Naive thymus-derived CD8-positive, alpha-beta T cell (primary cell): ENCODE data around the gene SLC7A4. TPM values are rescaled to one million over a fixed set of nuclear protein-coding genes. Genes with fewer than 3 reads are reported as not detected.
"Not testable (repeated sequence)": the region's sequence is repeated elsewhere in the genome, so short reads cannot be mapped to it uniquely, and the experiment has no call there.

ENCODE experiments used
- ATAC-seq, 2 donors: fragments of 150-1000 bp; cut with Tn5 transposase in 1 of 2; sonication (Bioruptor Pico), chemical (Tn5 transposase) in 1 of 2; 1 replicate in 1 of 2; 2 replicates in 1 of 2; pipeline ENCODE4 v1.10.0; 2021; ENCODE audit warnings: mild to moderate bottlenecking in 2 of 2, moderate library complexity in 2 of 2
- POLR2A ChIA-PET: fragments of 350-600 bp; sonication (Branson Sonifier 250); formaldehyde crosslinking; loops from one replicate; lab custom pipeline; 2021; ENCODE audit warnings: antibody characterized with exemption; lab: Charles Lee
- DNase-seq, 10 donors: peaks; one replicate each; pipeline versions ENCODE4 v3.0.0 to v3.0.0-alpha.2; 2020 to 2022
- H3K27ac Mint-ChIP-seq, 10 donors: one replicate each; pipeline ENCODE4 v1.8.0; 2020 to 2022; ENCODE audit warnings: mild to moderate bottlenecking in 10 of 10, mixed read lengths in 10 of 10, moderate library complexity in 4 of 10, inconsistent platforms in 1 of 10
- H3K27me3 Mint-ChIP-seq, 5 donors: one replicate each; pipeline ENCODE4 v1.8.0; 2021 to 2022; ENCODE audit warnings: mixed read lengths in 5 of 5
- H3K36me3 Mint-ChIP-seq, 3 donors: one replicate each; pipeline ENCODE4 v1.8.0; 2020 to 2022; ENCODE audit warnings: mixed read lengths in 3 of 3, mild to moderate bottlenecking in 2 of 3, inconsistent platforms in 1 of 3
- H3K4me1 Mint-ChIP-seq, 4 donors: one replicate each; pipeline ENCODE4 v1.8.0; 2021 to 2022; ENCODE audit warnings: mixed read lengths in 4 of 4
- H3K4me3 Mint-ChIP-seq, 10 donors: one replicate each; pipeline ENCODE4 v1.8.0; 2020 to 2022; ENCODE audit warnings: mild to moderate bottlenecking in 10 of 10, mixed read lengths in 10 of 10, moderate library complexity in 6 of 10, inconsistent platforms in 1 of 10
- H3K9me3 Mint-ChIP-seq, 9 donors: one replicate each; pipeline ENCODE4 v1.8.0; 2020 to 2022; ENCODE audit warnings: mixed read lengths in 9 of 9, mild to moderate bottlenecking in 3 of 9, inconsistent platforms in 1 of 9, moderate library complexity in 1 of 9
- polyA plus RNA-seq, 3 donors: library from polyadenylated mRNA; unstranded; fragments of 300-500 nt; fragmentation: Illumina TruSeq; gene quantifications; one replicate each; pipeline ENCODE4 v1.2.3, GENCODE V29; 2021
- total RNA-seq, 8 experiments: library from RNA in 2 of 8; stranded (reverse) in 2 of 8; gene quantifications; one replicate each; pipeline ENCODE4 v1.2.3 and lab custom pipeline; 2021 to 2026

SLC7A4 gene
- total and polyA plus RNA-seq, 5 experiments from 2014 or later: 0.69 to 1.4 (median 1.2) TPM

- Mint-ChIP-seq H3K4me3 (no peak overlapping the region), H3K36me3 (no peaks in the 10 kb centered on the region), H3K4me1 (peaks cover 8 to 18% (median 16%) of the 10 kb centered on the region in 4 donors), H3K27ac (peak overlapping the region in 3 of 10 donors; percentile 24 to 33 (median 25)), H3K27me3 (no peaks in the 10 kb centered on the region), H3K9me3 (no peaks in the 10 kb centered on the region)
- ATAC-seq (no peak), DNase-seq (peak in 4 of 10 donors; percentile 26 to 48 (median 36))
- POLR2A ChIA-PET: interaction anchor here (0.8 to 1.1 kb wide), 2 partner anchors 10 to 13 kb away, joined by 3 to 5 read pairs; no protein-coding TSS in a partner anchor
Measured at GRCh38 chr22:21009638-21010425, 22.5 kb downstream of the SLC7A4 start.

GRCh38 chr22:21009208-21009607 lies 23.2 kb downstream of the SLC7A4 start:
- ATAC-seq, H3K27ac Mint-ChIP-seq, H3K4me3 Mint-ChIP-seq, DNase-seq, H3K27me3 Mint-ChIP-seq, H3K36me3 Mint-ChIP-seq, H3K9me3 Mint-ChIP-seq: not testable (repeated sequence)
- POLR2A ChIA-PET: interaction anchor here (0.8 kb wide), 1 partner anchor 10 kb away, joined by 3 read pairs; no protein-coding TSS in a partner anchor
- H3K4me1 Mint-ChIP-seq: peaks cover 3 to 12% (median 9%) of the 10 kb centered on the region in 4 donors

- POLR2A ChIA-PET: interaction anchor here (4.4 to 7.0 kb wide), 2 partner anchors 10 to 22 kb away, joined by 41 to 78 read pairs; partner anchors contain the start of genes LZTR1 and P2RX6
- Mint-ChIP-seq H3K36me3 (peaks cover 0 to 5% (median 0%) of the 10 kb centered on the region in 3 donors), H3K4me3 (peak overlapping the region in 8 of 10 donors; percentile 24 to 98 (median 97)), H3K9me3 (no peaks in the 10 kb centered on the region), H3K27ac (peak overlapping the region in 9 of 10 donors; percentile 94 to 100 (median 99)), H3K27me3 (no peaks in the 10 kb centered on the region), H3K4me1 (peaks cover 12 to 42% (median 38%) of the 10 kb centered on the region in 4 donors)
- DNase-seq: no peak
- no peak for ATAC-seq
Measured at GRCh38 chr22:21003782-21004181, 28.6 kb downstream of the SLC7A4 start.

GRCh38 chr22:21001601-21002325 lies 30.6 kb downstream of the SLC7A4 start, which contains the start of gene THAP7:
TSS of gene THAP7 (minus strand) at chr22:21002118. CDS start at chr22:21001911, 207 bp downstream.
- peaks cover 0 to 13% (median 0%) of the 10 kb centered on the region in 3 donors for H3K36me3 Mint-ChIP-seq

GRCh38 chr22:21000987-21001600 lies 31.3 kb downstream of the SLC7A4 start:
- H3K9me3 Mint-ChIP-seq: no peaks in the 10 kb centered on the region
- peaks cover 0 to 15% (median 0%) of the 10 kb centered on the region in 3 donors for H3K36me3 Mint-ChIP-seq
- H3K4me3 Mint-ChIP-seq: peak overlapping the region; percentile 94 to 98 (median 98)
- POLR2A ChIA-PET: interaction anchor here (0.7 to 7.0 kb wide), 9 partner anchors 11 to 884 kb away, joined by 3 to 78 read pairs (median 3); partner anchors contain the start of genes LRRC74B, LZTR1 and TRMT2A
- H3K27ac Mint-ChIP-seq: peak overlapping the region; percentile 98 to 100 (median 99)
- DNase-seq (peak in 1 of 10 donors; percentile 65), ATAC-seq (no peak)
- peaks cover 18 to 49% (median 43%) of the 10 kb centered on the region in 4 donors for H3K4me1 Mint-ChIP-seq
- no peaks in the 10 kb centered on the region for H3K27me3 Mint-ChIP-seq

More at GRCh38 chr22:21001601-21002325, 30.6 kb downstream of the SLC7A4 start, which contains the start of gene THAP7:
- H3K27me3 Mint-ChIP-seq: no peaks in the 10 kb centered on the region
- H3K9me3 Mint-ChIP-seq: no peaks in the 10 kb centered on the region
- ATAC-seq (peak; percentile 88 to 90), DNase-seq (peak; percentile 94 to 99 (median 96))
- peaks cover 18 to 49% (median 43%) of the 10 kb centered on the region in 4 donors for H3K4me1 Mint-ChIP-seq
- H3K27ac Mint-ChIP-seq: peak within 1 kb of the TSS; percentile 98 to 100 (median 99)
- POLR2A ChIA-PET: interaction anchor here (0.7 to 7.0 kb wide), 12 partner anchors 8 to 1555 kb away, joined by 3 to 78 read pairs (median 4); partner anchors contain the start of genes LZTR1, P2RX6 and SLC7A4
- H3K4me3 Mint-ChIP-seq: peak within 1 kb of the TSS; percentile 94 to 98 (median 98)

- peak in 1 of 10 donors; percentile 62 for DNase-seq
- peak overlapping the region; percentile 94 to 98 (median 98) for H3K4me3 Mint-ChIP-seq
- no peaks in the 10 kb centered on the region for H3K27me3 Mint-ChIP-seq
- H3K27ac Mint-ChIP-seq: peak overlapping the region; percentile 98 to 100 (median 99)
- POLR2A ChIA-PET: interaction anchor here (0.7 to 7.0 kb wide), 9 partner anchors 10 to 884 kb away, joined by 3 to 78 read pairs (median 3); partner anchors contain the start of genes LRRC74B, LZTR1 and TRMT2A
- ATAC-seq: no peak
- no peaks in the 10 kb centered on the region for H3K9me3 Mint-ChIP-seq
- H3K4me1 Mint-ChIP-seq: peaks cover 18 to 49% (median 43%) of the 10 kb centered on the region in 4 donors
- H3K36me3 Mint-ChIP-seq: peaks cover 0 to 16% (median 0%) of the 10 kb centered on the region in 3 donors
Measured at GRCh38 chr22:21000207-21000986, 32.0 kb downstream of the SLC7A4 start.

- no peaks in the 10 kb centered on the region for H3K9me3 Mint-ChIP-seq
- peak overlapping the region; percentile 34 to 98 (median 96) for H3K4me3 Mint-ChIP-seq
- DNase-seq (peak in 1 of 10 donors; percentile 49), ATAC-seq (no peak)
- H3K4me1 Mint-ChIP-seq: peaks cover 18 to 49% (median 43%) of the 10 kb centered on the region in 4 donors
- POLR2A ChIA-PET: interaction anchor here (0.7 to 7.0 kb wide), 6 partner anchors 9 to 22 kb away, joined by 3 to 78 read pairs (median 3); partner anchors contain the start of genes LZTR1 and P2RX6
- no peaks in the 10 kb centered on the region for H3K27me3 Mint-ChIP-seq
- peaks cover 0 to 19% (median 0%) of the 10 kb centered on the region in 3 donors for H3K36me3 Mint-ChIP-seq
- H3K27ac Mint-ChIP-seq: peak overlapping the region in 8 of 10 donors; percentile 6 to 100 (median 99)
Measured at GRCh38 chr22:20999350-21000206, 32.8 kb downstream of the SLC7A4 start.

GRCh38 chr22:20998411-20999336 lies 33.7 kb downstream of the SLC7A4 start:
- Mint-ChIP-seq H3K4me3 (peak overlapping the region in 3 of 10 donors; percentile 18 to 48 (median 29)), H3K27ac (peak overlapping the region in 9 of 10 donors; percentile 25 to 92 (median 73)), H3K4me1 (peaks cover 18 to 47% (median 37%) of the 10 kb centered on the region in 4 donors), H3K9me3 (no peaks in the 10 kb centered on the region), H3K27me3 (no peaks in the 10 kb centered on the region), H3K36me3 (peaks cover 0 to 19% (median 0%) of the 10 kb centered on the region in 3 donors)
- DNase-seq (no peak), ATAC-seq (no peak)
- POLR2A ChIA-PET: interaction anchor here (0.8 to 7.0 kb wide), 4 partner anchors 8 to 17 kb away, joined by 3 to 78 read pairs (median 10); partner anchors contain the start of gene LZTR1

- peak overlapping the region in 6 of 10 donors; percentile 4 to 91 (median 49) for H3K27ac Mint-ChIP-seq
- POLR2A ChIA-PET: interaction anchor here (1.4 kb wide), 1 partner anchor 13 kb away, joined by 5 read pairs; no protein-coding TSS in a partner anchor
Measured at GRCh38 chr22:20997536-20998257, 34.7 kb downstream of the SLC7A4 start.

More at GRCh38 chr22:20997536-20998257, 34.7 kb downstream of the SLC7A4 start:
- Mint-ChIP-seq H3K36me3 (peaks cover 0 to 19% (median 0%) of the 10 kb centered on the region in 3 donors), H3K9me3 (no peaks in the 10 kb centered on the region), H3K4me3 (no peak overlapping the region), H3K27me3 (no peaks in the 10 kb centered on the region), H3K4me1 (peaks cover 11 to 37% (median 28%) of the 10 kb centered on the region in 4 donors)
- DNase-seq (no peak), ATAC-seq (no peak)
